GM19025 (cell line): ENCODE results near the gene SNCB.

Experiments used
- ATAC-seq: cut with Tn5 transposase; IDR thresholded peaks from one replicate; pipeline ENCODE4 v1.9.1; 2021; ENCODE audit warnings: mild to moderate bottlenecking, low read depth, moderate library complexity; ENCODE audit not compliant: unreplicated experiment

The SNCB gene

DNA sequence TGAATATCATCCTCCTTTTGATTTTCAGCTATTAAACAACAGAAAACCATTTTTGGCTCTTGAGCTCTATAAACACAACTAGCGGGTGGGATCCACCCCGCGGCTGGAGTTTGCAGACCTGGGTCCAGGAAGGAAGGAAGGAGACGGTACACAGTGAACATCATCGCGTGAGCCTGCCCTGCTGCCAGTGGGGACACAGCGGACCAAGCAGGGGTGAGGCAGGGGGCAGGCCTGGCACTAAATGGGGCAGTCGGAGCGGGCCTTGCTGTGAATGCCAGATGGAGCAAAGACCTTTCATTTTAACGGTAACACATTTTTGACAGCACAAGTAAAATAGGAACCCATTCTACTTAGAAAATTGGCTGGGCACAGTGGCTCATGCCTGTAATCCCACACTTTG is 31.3 kb upstream of the SNCB start:
- no peak for ATAC-seq

DNA sequence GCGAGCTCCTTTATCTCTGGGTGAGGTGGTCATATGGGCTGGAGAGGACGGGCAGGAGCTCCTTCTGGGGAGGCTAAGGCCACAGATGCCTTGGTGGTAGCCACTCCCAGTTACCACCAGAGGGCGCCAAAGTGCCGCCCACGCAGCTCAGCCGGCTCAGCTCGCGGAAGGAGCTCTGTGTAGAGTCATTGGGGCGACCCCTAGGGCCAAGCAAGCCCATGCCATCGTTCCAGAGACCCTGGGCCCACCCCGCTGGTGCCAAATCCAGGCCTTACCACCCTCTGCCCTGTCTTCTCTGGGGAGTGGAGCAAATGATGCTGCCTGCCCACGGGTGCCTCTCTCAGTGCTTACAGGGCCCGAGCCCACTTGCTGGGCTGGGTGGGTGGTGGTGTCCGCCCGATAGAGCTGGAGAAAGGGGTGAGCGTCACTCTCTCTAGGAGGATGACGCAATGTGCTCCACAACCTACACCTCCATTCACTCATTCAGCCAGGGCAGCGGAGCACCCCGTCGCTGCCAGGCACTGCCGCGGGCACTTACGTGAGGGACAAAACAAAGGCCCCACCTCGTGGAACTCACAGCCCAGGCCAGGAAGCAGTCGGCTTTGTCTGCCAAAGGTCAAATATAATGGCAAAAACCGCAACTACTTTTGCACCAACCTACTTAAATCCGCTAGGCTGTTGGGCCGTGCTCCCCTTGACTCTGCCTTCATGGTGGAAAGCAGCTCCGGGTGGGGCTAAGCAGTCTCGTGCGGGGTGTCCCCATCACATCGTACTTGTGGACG is 30.7 kb upstream of the SNCB start:
- peak; percentile 62 for ATAC-seq

DNA sequence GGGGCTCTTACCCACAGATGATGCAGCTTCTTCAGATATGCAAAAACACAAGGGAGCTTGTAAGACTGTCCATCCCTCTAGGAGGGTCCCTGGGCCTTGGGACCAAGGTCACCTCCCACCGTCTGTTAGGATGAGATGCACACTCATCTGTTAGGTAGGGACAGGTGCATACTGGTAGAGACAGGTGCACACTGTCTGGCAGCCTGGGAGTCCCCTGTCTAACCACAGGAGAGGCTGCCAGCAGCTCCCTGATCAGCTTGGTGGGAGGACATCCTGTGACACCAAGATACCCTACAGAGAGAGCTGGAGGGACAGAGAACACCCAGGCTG is 30.2 kb upstream of the SNCB start:
- ATAC-seq: peak; percentile 29

DNA sequence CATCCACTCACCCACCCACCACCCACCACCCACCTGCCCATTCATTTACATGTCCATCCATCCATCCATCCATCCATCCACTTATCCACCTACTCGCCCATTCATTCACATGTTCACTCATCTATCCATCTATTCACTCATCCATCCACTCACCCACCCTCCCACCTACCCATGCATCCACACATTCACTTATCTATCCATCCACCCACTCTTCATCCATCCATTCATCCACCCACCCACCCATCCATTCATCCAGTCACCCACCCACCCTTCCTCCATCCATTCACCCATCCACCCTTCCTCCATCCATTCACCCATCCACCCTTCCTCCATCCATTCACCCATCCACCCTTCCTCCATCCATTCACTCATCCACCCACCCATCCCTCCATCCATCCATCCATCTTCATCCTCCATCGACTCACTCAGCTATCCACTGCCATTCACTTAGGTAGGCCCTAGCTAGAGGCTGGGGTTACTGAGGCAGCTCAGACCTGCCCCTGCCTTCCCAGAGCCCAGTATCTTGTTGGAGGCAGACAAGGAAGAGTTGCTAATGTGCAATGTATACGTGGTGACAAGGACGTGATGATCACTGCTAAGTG is 29.6 kb upstream of the SNCB start:
- no peak for ATAC-seq

DNA sequence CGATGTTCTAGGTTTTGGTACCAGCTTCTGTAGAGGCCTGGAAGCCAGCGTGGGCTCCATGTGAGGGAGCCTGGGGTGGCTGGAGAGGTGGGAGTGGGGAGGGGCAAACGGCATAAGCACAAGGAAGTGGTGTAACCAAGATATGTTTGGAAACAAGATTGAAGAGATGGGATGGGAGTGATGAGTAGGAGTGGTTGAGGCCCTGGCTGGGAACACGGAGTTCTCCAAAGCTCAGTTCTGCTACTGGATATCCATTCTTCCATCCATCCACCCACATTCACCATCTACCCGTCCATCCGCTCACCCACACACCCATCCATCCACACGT is 29.1 kb upstream of the SNCB start:
- no peak for ATAC-seq

DNA sequence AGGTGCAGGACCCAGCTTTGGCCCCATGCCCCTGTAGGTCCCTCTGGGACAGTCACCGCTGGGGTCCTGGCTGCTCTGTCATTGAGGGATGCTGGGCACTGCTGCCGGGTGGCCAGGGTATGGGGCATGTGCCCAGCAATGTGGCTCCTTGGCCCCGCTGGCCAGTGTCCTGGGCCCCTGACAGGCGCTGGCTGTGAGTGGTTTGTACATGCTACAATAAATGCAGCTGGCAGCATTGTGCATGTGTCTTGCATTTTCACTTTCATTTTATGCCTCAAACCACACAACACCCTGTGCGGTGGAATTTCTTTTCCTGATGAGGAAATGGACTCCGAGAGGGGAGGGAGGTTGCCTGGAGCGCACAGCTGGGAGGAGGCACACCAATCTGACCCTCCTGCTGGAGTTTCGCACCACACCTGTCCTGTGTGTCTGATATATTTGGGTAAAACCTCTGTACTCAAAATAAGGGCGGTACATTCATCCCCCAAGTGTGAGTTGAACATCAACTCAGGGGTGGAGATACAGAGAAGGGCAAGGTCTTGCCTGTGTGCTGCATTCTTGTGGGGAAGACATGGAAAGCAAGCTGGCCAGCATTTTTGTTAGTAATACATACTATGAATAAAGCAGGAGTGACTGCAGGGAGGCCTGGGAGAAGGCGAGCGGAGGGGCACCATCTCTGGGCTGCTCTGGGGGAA is 28.6 kb upstream of the SNCB start:
- peak; percentile 34 for ATAC-seq

DNA sequence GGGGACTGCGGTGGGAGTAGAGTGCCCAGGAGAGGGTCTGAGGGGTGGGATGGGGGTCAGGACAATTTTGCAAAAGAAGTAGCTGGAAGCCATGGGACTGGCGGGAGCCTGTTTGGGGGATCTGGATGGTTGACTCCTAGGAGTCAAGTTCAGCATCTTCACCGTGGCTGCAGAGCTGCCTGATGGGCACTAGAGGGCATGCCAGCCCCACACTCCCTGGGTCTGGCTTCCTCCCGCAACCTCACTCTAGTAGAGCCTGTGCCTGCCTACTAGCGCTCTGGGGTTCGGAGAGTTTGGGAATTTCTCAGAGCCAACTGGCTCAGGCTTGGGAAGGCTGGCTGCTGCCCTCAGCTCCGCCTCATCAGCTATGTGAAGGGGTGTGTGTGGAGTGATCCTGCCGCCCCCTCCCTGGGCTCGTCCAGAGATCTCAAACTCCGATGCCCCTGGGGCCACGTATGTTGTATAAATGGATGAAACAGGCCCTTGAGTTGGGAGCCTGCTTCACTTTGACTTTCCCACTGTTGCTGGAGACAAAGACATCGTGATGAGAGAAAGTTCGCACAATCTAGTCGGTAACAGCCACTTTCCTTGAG is 27.8 kb upstream of the SNCB start:
- ATAC-seq: peak; percentile 36

DNA sequence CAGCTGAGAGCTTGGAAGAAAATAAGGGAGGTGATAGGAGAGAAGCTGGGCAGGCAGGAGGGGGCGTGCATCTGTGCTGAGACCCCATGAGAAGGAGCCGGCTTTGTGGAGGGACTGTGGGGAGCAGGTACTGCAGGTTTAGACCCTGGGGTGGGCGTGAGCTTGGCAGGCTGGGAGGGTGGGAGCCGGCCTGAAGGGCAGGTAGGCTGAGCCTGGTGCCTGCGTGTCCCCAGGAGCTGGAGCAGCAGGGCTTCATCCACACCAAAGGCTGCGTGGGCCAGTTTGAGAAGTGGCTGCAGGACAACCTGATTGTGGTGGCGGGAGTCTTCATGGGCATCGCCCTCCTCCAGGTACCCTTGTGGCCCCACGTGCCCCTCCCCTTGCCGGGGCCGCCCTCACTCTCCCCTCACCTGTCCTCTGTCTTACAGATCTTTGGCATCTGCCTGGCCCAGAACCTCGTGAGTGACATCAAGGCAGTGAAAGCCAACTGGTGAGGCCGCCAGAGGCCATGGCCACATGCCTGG is 26.2 kb upstream of the SNCB start:
- ATAC-seq: no peak

DNA sequence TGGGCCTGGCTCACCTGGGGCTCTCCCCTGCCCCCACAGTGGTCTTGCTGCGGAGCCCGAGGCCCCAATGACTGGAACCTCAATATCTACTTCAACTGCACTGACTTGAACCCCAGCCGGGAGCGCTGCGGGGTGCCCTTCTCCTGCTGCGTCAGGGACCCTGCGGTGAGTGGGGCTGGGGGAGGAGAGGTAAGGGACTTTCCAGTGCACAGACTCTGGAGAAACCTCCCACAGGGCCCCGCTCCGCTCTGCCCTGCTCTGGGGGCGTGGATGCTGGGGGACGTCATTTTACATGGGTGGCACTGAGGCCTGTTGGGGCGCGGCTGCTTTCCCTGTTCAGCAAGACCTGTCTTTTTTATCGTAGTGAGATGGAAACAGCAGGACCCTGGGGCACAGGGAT is 24.5 kb upstream of the SNCB start:
- no peak for ATAC-seq

DNA sequence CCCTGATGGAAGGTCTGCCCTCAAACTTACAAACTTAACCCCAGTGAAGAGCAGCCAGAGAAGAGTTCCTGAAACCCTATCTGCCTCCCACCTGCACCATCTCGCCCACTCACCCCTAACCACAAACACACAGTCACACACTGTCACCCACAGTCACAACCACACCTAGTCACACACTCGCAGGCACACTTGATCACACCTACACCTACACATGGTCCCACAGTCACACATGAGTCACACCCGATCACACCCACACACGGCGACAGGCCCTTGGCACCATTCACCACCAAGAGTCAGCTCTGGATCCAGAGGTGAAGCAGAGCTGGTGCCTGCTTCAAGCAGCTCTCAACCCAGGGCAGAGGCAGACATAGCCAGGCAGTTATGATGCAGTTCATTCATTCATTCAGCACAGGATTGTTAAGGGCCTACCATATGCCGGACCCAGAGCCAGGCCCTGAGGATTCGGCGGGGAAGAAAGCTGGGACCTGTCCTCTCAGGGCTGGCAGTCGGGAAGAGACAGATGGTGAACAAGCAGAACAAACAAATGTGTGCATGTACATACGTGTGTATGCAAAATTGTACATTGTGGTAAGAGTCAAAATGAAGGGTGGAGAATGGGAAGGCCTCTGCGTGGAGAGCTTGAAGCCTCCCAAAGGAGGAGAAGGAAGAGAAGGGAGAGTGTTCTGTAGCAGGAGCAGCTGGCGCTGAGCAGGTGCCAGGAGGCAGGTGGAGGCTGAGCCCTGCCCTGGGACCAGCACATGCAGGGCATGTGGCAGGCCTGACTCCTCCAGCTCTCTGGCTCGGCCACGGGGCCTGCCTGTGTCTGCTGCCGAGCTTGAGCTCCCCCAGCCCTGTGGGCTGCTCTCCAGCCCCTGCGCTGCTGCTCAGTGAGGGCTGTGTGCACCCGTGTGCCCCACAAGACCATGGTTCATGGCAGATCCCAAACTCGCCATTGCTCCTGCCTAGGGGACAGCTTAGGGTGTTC is 23.4 kb upstream of the SNCB start:
- no peak for ATAC-seq

DNA sequence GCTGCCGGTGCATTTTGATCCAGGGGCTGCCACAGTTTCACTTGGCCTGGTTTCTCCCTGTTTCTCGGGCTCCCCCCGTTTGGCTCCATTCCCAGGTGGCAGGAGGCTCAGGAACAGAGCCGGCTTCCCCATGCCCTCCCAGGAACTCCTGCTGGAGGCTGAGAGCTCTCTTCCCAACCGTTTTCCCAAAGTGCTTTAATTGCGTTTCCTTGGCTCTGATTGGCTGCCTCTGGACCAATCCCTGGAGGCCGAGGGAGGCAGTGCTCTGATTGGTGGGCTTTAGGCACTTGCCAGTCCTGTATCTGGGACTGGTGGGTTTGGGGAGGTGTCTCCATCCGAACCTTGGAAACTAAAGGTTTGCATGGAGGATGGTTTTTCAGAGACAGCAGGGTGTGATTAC is 21.8 kb upstream of the SNCB start:
- no peak for ATAC-seq

DNA sequence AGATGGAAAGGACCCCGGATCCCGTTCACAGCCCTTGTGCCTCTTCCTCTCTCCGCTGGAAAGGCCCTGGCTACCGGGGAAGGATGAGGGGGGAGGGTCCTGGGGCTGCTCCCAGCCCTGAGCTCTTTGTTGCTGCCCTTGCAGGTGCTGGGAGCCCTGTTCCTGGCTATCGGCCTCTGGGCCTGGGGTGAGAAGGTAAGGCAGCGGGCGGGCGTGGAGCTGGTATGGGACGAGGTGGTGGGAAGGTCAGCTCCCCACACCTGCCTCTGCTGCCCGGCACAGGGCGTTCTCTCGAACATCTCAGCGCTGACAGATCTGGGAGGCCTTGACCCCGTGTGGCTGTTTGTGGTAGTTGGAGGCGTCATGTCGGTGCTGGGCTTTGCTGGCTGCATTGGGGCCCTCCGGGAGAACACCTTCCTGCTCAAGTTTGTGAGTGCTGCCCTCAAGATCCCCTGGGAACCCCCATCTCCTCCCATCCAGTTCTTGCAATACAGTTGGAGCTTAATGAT is 21.2 kb upstream of the SNCB start:
- no peak for ATAC-seq

DNA sequence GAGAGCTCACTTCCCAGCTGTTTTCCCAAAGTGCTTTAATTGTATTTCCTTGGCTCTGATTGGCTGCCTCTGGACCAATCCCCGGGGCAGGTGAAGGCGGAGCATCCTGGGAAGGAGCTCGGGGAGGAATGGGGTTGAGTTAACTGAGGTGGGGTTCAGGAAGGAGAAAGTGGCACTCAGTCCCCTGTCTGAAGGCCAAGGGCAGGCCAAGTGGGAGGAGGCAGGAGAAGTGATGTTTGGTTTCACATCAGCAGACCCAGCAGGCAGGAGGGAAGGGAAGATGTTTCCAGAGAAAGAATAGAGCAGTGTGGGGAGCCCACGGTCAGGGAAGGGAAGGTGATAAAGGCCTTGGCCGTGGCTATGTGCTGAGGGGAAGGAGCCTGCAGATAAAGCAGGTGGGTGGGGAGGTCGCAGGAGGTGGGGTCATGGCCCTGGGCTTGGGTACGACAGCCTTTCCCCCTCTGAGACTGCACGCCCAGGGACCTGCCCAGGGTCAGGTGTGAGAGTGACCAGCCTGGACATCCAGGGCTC is 20.1 kb upstream of the SNCB start:
- ATAC-seq: no peak

DNA sequence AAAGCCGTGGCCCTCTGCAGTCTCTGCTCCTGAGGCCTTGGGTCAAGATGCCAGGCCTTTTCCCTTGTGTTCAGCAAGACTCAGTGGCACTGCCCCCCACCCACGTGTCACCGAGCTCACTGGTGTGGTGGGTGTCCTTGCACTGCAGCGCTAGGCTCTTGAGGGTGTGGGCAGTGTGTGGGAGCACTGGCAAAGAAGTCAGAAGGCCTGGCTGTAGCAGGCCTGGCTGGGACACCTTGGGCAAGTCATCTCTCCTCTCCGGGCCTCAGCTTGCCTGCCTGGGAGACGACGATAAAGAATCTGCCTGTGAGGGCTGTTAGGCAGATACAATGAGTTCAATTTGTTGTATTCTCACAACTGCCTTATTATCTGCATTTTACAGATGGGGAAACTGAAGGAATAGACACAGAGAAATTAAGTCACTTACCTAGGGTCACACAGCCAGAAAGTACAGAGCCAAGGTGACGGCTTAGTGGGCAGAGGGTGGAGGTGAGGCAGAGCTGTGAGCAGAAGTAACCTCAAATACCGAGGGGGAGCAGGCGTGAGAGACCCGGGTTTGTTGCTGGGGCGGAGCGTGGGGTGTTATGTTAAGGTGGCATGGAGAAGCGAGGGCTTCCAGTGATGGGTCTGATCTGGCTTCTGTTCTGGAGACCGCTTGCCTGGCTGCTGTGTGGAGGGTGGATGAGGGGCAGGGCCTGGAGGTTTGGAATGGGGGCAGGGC is 18.3 kb upstream of the SNCB start:
- no peak for ATAC-seq

DNA sequence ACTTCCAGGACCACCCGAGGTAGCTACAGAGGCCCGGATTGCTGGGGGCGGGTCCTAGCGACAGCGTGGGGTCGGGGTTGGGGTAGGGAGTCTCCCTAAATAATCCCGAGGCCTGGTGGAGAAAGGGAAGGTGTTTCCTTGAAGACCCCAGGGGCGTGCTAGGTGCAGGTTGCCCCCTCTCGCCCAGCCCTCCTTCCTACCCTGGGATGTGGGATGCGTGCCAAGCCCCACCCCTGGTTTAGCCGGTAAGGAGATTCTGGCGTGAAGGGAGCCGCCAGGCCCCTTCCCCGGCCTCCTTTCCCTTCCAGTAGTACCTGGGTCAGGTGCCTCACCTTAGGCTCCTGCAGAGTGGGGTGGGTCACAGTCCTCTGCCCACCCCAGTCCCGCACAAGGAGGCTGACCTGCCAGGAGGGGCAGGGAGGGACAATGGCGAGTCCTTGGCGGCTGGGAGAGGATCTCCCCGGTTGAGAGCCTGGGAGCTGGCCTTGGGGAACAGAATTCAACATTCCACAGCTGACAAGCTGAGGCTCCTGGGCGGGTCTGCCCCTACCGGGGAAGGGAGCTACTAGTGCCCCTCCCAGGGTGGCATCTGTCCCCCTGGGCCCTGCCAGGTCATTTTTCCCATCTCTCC is 17.6 kb upstream of the SNCB start:
- ATAC-seq: no peak

DNA sequence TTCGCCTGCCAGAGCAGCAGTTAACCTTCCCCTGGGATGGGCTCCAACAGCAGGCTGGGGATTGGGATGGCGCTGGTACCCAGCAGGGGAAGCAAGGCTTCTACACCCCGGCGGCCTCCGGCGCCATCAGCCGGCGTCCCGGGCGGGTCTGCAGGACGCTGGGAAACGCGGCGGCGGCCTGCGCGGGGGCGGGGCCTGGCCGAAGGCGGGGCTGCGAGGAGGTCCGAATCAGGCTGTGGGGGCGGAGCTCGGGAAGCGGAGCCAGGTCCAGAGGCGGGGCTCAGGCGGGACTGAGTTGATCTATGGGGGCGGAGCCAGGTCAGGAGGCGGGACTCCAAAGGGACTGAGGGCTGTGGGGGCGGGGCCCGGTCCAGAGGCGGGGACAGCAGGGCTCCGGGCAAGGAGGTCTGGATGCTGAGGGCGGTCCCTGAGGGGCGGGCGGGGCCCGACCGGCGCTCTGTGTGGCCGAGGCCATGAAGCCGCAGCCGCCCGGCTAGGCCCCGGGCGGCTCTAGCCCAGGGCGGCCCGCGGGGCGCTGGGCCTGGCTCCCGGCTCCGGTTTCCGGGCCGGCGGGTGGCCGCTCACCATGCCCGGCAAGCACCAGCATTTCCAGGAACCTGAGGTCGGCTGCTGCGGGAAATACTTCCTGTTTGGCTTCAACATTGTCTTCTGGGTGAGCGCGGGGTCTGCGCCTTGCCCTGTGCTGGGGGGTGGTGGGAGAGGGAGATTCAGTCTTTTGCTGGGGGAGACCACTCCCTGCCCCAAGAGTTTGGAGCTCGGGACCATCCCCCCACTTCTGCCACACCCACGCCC is 16.9 kb upstream of the SNCB start, which contains the start of gene TSPAN17:
TSS of gene TSPAN17 (plus strand) at position 455 of the 813 bp plus-strand sequence. CDS start at position 587, 132 bp downstream.
- peak; percentile 93 for ATAC-seq

DNA sequence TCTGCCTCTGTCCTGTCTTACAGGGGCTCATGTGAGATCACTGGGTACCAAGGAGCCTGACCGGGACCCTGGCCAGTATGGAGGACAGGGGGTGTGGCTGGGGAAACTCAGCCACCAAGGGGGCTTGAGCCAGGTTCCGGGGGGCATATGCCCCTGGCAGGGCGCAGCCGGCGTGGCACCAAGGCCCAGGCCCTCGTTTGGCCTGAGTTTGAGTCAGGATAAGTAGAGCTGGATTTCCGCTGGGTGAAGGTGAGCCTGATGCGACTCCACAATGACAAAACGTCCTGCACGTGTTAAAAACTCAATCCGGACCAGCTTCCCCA is 16.3 kb upstream of the SNCB start:
- peak; percentile 9 for ATAC-seq
